GM18868 (cell line): ENCODE results near the gene LY86.

ENCODE experiments used
- ATAC-seq: cut with Tn5 transposase; IDR thresholded peaks from one replicate; pipeline ENCODE4 v1.9.1; 2021; ENCODE audit warnings: mild to moderate bottlenecking, moderate library complexity; ENCODE audit not compliant: unreplicated experiment

The LY86 gene

DNA sequence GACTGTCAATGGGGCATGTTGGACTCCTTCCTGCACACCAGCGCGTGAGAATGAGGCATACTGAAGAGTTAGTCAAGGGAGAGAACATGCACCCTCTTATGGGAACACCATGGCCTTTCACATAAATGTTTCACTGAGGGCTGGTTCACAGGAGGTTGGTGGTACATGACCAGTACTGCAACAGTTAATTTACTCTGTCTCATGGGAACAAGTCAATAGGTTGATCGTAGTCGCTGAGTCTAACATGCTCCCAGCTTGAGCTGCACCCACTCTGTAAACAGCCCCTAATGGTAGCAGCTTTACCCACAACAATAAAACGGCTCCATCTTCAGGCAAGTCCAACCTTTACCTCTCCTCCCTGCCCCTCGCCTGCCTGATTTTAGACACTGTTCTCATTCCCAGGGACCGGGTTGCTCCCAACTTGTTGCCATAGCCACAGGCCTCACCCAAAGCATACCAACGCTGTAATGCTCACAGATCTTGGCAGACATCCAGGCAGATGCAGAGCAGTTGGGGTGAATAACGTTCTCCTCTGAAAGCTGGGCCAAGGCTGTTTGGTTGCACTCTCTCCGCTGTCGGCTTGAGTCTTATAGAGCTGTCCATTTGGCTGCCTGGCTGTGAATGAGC lies 111.3 kb downstream of the LY86 start:
- no peak for ATAC-seq

DNA sequence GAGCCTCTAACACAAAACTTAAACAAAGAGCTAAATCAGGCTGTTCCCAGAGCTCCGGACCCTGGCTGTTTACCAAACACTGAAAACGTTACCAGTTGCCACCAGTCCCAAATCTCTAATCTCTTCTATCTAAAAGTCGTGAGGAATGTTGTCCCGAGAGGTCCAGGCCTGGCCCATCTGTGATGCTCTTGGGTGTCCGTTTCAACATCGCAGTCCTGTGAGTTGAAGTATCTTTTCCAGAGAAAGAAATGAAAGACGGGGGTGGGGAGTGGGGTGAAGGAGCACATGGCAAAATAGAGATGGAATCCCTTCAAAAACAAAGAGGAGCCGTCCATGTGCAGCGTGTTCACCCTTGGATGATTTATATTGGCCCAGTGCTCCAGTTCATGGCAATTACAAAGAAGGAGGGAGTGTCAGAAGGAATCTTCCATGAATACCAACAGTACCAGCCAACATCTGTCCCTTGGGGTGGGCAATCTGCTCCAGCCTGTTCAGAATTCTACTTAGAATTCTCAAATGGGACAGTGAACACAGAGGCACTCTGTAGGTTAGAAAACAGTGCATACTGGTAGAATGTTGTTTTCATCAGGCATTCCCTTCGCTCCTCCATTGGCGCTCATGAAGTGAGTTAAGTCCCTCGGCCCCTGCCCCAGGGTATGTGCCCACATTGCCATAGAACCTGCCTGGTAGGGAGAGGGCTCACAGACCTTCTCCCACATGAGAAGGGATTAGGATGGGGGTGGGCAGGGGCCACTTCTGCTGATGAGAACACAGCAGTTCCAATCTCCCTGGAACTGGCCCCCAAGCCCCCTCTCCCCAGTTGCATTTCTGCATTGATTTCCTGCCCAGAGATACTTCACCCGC lies 112.1 kb downstream of the LY86 start:
- no peak for ATAC-seq

DNA sequence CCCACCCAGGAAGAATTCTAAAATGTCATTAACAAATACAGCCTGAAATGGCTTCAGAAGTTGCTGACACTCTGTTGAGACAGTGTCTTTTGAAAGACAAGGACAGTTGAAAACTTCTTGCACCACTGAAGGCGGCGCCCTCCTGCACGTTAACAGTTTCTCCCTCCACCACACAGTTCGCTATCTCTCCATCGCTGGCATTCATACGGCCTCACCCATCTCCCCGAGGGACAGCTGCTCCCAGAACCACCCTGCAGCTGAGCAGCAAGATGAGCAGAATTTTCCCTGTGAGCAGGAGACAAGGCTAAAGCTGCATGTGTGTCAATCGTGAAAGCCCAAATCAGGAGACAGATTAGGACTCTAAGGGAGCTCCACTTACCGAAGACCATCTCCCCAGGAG lies 113.3 kb downstream of the LY86 start:
- ATAC-seq = no peak

DNA sequence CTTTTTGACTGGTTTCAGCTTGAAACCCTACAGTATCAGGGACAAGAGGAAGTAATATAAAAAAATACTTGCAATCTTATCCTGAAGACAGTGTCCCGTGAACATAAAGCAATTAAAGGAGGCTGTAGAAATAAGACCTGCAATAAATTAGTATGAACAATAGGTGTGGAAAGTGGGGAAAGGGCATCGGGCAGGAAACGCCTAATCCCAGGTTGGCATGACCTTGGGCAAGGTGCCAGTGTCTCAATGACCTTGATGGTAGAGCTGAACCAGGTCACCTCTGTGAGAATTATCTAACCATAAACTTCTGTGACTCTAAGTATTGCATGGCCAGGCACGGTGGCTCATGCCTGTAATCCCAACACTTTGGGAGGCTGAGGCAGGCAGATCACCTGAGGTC lies 115.2 kb downstream of the LY86 start:
- no peak for ATAC-seq
